Brain microvascular endothelial cell (primary cell): ENCODE results near the gene ST8SIA6.

ENCODE experiments used
- DNase-seq: peaks from one replicate; pipeline ENCODE4 v3.0.0-alpha.2; 2020
- H3K27ac ChIP-seq: fragments of 250-450 bp; sonication (Bioruptor Pico); 2 replicates; pipeline ENCODE4 v1.5.1; 2020; ENCODE audit warnings: mild to moderate bottlenecking, moderate library complexity
- H3K27me3 ChIP-seq: fragments of 250-450 bp; sonication (Bioruptor Pico); replicated peaks from 2 replicates; pipeline ENCODE4 v1.5.1; 2020; ENCODE audit warnings: mild to moderate bottlenecking
- H3K36me3 ChIP-seq: fragments of 250-450 bp; sonication (Bioruptor Pico); replicated peaks from 2 replicates; pipeline ENCODE4 v1.5.1; 2020; ENCODE audit warnings: mild to moderate bottlenecking
- H3K4me3 ChIP-seq: 2 replicates; pipeline ENCODE4 v1.5.1; 2011; ENCODE audit warnings: low read depth, mild to moderate bottlenecking, control low read depth, low read length, moderate library complexity
- CTCF ChIP-seq: IDR thresholded peaks from 2 replicates; pipeline ENCODE4 v1.5.1; 2011; ENCODE audit warnings: low read depth, mild to moderate bottlenecking, moderate library complexity, low read length, control low read depth, inconsistent platforms; ENCODE audit errors: missing control alignments
- in situ Hi-C: cut with HindIII; loops from 2 replicates; pipeline ENCODE4 v1.10.0; 2017; ENCODE audit warnings: low sequenced_read_pairs, low pct_ligation_motif_present

ST8SIA6 gene

GRCh38 chr10:17476073-17476472, 21.7 kb upstream of the ST8SIA6 start:
- TF ChIP-seq CTCF = no peak
- H3K27me3 ChIP-seq = no peaks in the 10 kb centered on the region
- no peak overlapping the region for H3K27ac ChIP-seq
- no peaks in the 10 kb centered on the region for H3K36me3 ChIP-seq
- DNase-seq = no peak
- in situ Hi-C loops = no loop called here
- H3K4me3 ChIP-seq = no peak overlapping the region

- H3K27ac ChIP-seq = no peak overlapping the region
- H3K4me3 ChIP-seq = no peak overlapping the region
- in situ Hi-C loops = no loop called here
- H3K27me3 ChIP-seq = no peaks in the 10 kb centered on the region
- no peaks in the 10 kb centered on the region for H3K36me3 ChIP-seq
- no peak for TF ChIP-seq CTCF
- DNase-seq = no peak
Measured at GRCh38 chr10:17475661-17476060, 21.3 kb upstream of the ST8SIA6 start.

GRCh38 chr10:17474595-17475323, 20.4 kb upstream of the ST8SIA6 start:
- Histone ChIP-seq H3K27me3 (no peaks in the 10 kb centered on the region), H3K36me3 (no peaks in the 10 kb centered on the region), H3K27ac (no peak overlapping the region), H3K4me3 (no peak overlapping the region)
- TF ChIP-seq CTCF = no peak
- no peak for DNase-seq
- in situ Hi-C loops = no loop called here

GRCh38 chr10:17473228-17473950, 19.0 kb upstream of the ST8SIA6 start:
- no peak overlapping the region for H3K4me3 ChIP-seq
- no peaks in the 10 kb centered on the region for H3K36me3 ChIP-seq
- H3K27me3 ChIP-seq = no peaks in the 10 kb centered on the region
- H3K27ac ChIP-seq = no peak overlapping the region
- no peak for TF ChIP-seq CTCF
- in situ Hi-C loops = no loop called here
- DNase-seq = no peak

- no peak for TF ChIP-seq CTCF
- Histone ChIP-seq H3K27ac (no peak overlapping the region), H3K27me3 (no peaks in the 10 kb centered on the region), H3K36me3 (no peaks in the 10 kb centered on the region), H3K4me3 (no peak overlapping the region)
- no peak for DNase-seq
- in situ Hi-C loops = no loop called here
Measured at GRCh38 chr10:17472481-17473227, 18.3 kb upstream of the ST8SIA6 start.
